ENCODE measurements around the gene NOC2L.
"Not testable (repeated sequence)": the region's sequence is repeated elsewhere in the genome, so short reads cannot be mapped to it uniquely, and the experiment has no call there.

The NOC2L gene

DNA sequence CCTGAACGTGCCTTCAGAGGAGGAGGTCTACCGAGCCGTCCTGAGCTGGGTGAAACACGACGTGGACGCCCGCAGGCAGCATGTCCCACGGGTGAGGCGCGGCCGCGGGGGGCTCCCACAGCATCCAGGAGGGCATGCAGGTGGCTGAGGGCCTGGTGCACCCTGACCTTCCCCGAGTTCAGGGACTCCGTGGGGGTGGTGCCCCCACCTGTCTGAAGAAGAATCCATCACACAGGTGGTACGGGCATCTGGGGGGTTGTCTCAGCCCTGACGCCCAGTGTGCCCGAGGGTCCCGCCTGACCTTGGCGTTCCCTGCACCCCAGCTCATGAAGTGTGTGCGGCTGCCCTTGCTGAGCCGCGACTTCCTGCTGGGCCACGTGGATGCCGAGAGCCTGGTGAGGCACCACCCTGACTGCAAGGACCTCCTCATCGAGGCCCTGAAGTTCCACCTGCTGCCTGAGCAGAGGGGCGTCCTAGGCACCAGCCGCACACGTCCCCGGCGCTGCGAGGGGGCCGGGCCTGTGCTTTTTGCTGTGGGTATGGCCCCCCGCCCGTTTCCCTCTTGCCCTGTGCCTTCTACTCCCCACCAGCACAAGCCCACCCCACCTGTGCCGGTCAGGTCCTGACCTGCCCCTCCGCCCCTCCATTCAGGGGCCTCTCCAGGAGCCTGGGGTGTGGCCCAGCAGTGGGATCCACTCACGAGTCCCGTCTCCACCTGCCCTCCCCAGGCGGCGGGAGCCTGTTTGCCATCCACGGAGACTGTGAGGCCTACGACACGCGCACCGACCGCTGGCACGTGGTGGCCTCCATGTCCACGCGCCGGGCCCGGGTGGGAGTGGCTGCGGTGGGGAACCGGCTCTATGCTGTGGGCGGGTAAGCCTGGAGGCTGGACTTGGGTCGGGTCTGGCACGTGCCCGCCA lies 3.6 kb upstream of the NOC2L start:
- DNase-seq (ENCODE audit: low read depth), result no peak

- no peak for DNase-seq (ENCODE audit: low read depth)
These were observed 2.1 kb upstream of the NOC2L start for GRCh38 chr1:961132-961669.

GRCh38 chr1:960363-961131 lies 1.5 kb upstream of the NOC2L start, which contains the start of gene KLHL17:
KLHL17 (plus strand) TSS chr1:960584; CDS start chr1:960694, 110 bp downstream.
- DNase-seq (ENCODE audit: low read depth), result no peak

- no peak for DNase-seq (ENCODE audit: low read depth)
These were observed 791 bp upstream of the NOC2L start for GRCh38 chr1:959731-960362.

GRCh38 chr1:956636-957035 lies 2.4 kb downstream of the NOC2L start:
- DNase-seq (ENCODE audit: low read depth), result no peak

DNA sequence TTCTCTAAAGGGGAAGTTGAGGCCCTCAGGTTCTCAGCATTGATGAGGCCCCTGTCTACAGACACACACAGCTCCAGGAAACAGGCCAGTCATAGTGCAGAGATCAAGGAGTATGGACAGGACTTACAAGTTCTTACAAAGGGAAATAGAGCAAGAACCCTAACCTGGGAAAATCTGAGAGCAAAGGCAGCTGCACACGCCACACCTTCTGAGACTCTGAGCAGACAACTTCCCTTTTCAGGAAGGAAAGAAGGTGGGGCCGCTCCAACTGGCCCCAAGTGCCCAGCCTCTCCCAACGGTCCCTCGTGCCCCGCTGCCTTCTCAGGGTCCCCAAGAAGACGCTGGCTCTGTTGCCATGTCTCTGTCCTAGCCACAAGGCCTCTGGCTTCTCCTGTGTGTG lies 3.6 kb downstream of the NOC2L start:
- DNase-seq (ENCODE audit: low read depth), result no peak

DNA sequence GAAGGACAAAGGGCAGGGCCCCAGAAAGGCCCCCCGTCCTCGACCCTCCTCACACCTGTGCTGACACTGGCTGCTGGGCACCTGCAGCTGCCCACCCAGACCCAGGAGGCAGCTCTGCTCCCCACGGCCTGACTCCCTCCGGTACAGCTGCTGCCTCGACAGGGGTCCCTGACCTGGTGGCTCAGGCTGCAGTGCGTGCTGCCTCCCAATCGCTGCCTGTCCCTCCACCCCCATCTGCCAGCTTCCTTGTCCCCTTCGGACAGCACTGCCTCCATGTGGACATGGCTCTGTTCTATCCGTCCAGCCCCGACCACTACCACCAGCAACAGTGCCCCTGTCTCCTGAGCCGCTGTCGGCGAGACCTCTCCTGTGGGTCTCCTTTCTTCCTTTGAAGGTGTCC lies 4.1 kb downstream of the NOC2L start:
- no peak for DNase-seq (ENCODE audit: low read depth)

DNA sequence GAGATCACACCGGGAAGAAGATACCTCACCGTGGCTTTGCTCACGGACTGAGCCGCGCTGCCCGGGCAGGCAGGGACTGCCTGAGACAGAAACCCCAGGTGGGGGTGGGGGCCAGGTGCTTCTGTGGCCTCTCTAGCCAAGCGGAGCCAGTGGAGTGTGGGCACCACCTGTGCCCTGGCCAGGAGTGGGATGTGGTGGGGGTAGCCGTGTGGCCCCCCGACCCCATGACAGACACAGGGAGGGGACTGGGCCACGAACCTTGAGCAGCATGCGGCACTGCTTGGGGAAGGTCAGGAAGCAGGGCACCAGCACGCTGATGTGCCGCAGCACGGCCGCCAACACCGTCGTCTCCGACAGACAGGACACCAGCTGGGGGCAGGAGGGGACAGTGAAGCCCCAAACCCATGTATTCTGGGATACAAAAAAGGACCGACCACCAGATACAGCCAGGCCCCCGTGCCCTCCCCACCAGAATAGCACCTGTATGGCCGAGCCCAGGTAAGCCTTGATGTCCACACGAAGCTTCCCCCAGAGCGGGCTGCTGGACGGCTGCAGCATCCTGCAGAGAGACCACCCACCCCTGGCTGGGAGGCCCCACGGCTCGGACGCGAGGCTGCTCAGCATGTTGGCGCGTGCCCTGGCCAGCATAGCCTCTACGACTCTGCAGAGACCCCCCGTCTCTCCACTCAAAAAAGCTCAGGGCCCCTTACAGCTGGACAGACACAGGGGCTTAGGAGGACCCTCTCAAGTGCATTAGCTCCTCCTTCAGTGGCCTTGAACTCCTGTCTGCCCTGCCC lies 5.3 kb downstream of the NOC2L start:
- no peak for DNase-seq (ENCODE audit: low read depth)

DNA sequence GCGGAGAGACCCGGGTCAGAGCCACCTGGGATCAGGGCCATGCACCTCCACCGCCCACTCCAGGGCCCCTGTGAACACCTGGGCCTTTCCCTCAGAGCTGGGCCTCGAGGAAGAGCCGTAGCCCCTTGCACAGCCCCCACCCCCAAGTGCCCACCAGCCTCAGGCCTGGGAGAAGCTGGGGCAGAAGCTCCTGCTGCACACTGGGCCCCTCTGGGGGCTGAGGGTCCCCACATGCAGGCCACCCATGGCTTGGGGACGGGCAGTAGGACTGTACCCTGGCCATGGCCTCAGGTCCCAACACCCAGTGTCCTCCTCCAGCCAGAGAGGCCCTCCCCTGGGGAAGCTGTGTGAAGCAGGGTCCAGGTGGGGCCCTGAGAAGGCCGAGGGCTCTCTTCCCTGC lies 6.5 kb downstream of the NOC2L start:
- DNase-seq (ENCODE audit: low read depth), result no peak

- no peak for DNase-seq (ENCODE audit: low read depth)
These were observed 6.9 kb downstream of the NOC2L start for GRCh38 chr1:952201-952600.

GRCh38 chr1:951364-951763 lies 7.7 kb downstream of the NOC2L start:
- no peak for DNase-seq (ENCODE audit: low read depth)

- no peak for DNase-seq (ENCODE audit: low read depth)
These were observed 8.2 kb downstream of the NOC2L start for GRCh38 chr1:950881-951280.

GRCh38 chr1:950268-950667 lies 8.8 kb downstream of the NOC2L start:
- no peak for DNase-seq (ENCODE audit: low read depth)

GRCh38 chr1:947958-948357 lies 11.1 kb downstream of the NOC2L start:
- DNase-seq (ENCODE audit: low read depth), result no peak

DNA sequence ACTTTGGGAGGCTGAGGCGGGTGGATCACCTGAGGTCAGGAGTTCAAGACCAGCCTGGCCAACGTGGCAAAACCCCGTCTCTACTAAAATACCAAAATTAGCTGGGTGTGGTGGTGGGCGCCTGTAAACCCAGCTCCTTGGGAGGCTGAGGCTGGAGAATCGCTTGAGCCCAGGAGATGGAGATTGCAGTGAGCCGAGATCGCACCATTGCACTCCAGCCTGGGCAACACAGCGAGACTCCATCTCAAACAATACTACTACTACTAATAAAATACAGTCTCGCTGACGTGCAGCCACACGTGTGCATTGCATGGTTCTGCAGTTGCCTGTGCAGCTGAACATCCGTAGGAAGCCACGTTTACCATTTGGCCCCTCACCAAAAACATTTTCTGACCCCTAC lies 12.2 kb downstream of the NOC2L start:
- DNase-seq (ENCODE audit: low read depth), result not testable (repeated sequence)

GRCh38 chr1:945688-946556 lies 13.1 kb downstream of the NOC2L start:
- no peak for DNase-seq (ENCODE audit: low read depth)

DNA sequence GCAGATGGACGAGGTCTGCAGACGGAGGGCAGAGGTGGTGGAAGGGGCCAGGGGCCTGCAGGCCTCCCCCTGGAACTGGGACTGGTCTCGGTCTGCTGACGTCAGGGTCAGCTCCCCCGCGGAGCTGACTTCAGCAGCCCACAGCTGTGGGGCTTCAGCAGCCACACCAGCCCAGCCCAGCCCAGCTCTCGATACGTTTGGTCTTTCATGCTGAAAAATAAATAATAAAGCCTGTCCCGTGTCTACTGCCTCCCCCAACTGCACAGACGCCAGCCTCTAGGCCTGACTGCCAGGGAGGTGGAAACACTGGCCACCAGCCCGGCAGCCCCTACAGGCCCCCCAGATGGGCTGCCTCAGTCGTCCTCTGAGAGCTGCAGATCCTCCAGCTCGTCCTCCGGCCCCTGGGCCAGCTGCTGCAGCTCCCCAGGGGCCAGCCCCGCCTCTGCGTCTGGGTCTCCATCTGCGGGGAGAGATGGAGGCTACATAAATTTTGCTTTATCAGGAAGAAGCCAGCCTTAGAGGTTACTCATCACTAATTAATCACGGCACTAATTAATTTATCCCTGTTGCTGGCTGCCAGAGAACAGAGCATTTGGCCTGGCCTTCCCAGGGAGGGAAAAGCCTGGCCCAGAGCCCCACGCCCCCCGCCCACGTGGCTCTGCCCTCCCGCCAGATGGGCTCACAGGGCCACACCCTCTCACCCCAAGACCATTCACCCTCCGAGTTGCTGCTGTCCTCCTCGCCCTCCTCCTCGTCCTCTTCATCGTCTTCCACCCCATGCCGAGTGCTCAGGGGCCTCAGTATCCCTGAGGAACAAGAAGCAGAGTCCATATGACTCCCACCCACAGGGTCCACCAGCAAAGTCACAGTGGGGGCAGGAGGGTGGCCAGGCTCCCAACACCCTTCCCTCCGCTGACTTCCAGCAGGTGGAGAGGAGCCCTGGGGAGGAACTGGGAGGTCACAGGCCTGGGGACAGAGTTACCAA lies 14.4 kb downstream of the NOC2L start:
- no peak for DNase-seq (ENCODE audit: low read depth)

DNA sequence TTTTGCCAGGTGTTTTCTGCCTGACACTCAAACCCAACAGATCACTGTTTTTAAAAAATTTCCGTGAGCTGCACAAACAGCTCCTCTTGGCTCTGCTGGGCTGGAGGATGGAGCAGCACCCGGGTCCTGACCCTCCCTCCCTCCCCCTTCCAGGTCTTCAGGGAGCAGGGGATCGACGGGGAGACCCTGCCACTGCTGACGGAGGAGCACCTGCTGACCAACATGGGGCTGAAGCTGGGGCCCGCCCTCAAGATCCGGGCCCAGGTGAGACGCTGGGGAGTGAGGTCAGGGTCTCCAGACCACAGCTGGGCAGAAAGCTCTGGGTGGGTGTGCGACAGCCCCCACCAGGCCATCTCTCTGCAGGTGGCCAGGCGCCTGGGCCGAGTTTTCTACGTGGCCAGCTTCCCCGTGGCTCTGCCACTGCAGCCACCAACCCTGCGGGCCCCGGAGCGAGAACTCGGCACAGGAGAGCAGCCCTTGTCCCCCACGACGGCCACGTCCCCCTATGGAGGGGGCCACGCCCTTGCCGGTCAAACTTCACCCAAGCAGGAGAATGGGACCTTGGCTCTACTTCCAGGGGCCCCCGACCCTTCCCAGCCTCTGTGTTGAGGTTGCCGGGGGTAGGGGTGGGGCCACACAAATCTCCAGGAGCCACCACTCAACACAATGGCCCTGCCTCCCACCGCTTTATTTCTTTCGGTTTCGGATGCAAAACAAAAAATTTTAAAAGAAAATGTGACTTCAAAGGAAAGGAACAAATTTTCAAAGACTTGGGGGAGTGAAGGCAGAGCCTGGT lies 15.3 kb downstream of the NOC2L start:
- no peak for DNase-seq (ENCODE audit: low read depth)
